ENCODE measurements around the gene ENO2. TPM values are rescaled to one million over a fixed set of nuclear protein-coding genes. Genes with fewer than 3 reads are reported as not detected.

The ENO2 gene
- total RNA-seq, 1 donor from 2014 or later: 29.6 TPM

- DNase-seq (ENCODE audit: low spot score): no peak
Measured at GRCh38 chr12:6912164-6912935, 2.0 kb upstream of the ENO2 start.

- DNase-seq (ENCODE audit: low spot score): no peak
Measured at GRCh38 chr12:6914947-6915788, 788 bp downstream of the ENO2 start.

DNA sequence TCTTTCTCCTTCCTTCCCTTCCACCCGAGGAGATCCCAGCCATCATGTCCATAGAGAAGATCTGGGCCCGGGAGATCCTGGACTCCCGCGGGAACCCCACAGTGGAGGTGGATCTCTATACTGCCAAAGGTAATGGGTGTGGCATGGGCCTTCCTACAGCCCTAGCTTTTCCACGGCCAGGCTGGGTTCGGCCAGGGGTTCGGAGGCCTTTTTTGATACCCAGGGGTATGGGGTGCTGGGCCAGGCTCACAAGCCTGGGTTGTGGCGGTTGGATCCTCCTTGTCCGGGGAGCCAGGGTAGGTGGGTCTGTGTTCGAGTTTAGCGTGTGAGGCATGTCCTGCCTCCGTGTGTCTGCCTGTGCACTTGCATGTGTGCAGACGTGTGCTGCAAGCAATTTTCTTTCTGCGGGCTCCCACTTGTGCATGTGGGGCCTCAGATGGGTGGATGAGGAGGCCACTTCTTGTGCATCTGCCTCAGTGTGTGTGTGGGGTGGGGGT lies 1.5 kb downstream of the ENO2 start:
- no peak for DNase-seq (ENCODE audit: low spot score)

DNA sequence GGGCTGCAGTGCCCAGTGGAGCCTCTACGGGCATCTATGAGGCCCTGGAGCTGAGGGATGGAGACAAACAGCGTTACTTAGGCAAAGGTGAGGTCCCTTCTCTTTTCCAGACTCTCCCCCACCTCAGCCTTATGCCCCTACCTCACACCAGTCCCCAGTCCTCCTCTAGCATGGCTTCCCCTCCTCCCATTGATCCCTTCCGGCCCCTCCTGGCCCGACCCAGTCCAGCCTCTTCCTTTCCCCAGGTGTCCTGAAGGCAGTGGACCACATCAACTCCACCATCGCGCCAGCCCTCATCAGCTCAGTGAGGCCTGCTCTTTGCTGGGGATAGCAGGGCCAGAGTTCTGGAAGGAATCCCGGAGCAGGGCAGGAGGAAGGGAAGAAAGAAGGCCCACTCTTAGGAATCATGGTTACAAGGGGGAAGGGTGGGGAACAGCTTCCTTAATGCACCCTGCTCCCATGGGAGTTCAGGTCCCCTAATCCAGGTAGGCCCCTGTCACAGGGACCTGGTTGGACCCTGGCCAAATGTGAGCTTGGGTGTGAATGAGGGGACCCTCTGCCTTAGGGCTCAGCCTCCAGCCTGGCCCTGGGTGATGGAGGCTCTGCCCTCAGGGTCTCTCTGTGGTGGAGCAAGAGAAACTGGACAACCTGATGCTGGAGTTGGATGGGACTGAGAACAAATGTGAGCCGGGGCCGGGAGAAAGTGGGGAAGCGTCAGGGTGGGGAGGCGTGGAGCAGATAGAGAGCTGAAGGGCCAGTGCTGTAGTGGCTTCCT lies 2.2 kb downstream of the ENO2 start:
- DNase-seq (ENCODE audit: low spot score): no peak

GRCh38 chr12:6917491-6918231 lies 3.3 kb downstream of the ENO2 start:
- no peak for DNase-seq (ENCODE audit: low spot score)

DNA sequence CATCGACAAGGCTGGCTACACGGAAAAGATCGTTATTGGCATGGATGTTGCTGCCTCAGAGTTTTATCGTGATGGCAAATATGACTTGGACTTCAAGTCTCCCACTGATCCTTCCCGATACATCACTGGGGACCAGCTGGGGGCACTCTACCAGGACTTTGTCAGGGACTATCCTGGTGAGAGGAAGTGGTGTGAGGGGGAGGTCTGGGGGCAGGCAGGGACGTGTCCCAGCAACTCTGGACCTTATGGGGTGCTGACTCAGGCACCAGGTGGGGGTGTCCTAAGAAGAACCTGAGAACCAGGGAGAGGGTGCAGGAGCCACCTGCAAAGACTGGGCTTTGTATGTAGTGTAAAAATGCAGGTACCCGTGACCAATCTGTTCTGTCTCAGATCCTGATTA lies 5.2 kb downstream of the ENO2 start:
- no peak for DNase-seq (ENCODE audit: low spot score)

DNA sequence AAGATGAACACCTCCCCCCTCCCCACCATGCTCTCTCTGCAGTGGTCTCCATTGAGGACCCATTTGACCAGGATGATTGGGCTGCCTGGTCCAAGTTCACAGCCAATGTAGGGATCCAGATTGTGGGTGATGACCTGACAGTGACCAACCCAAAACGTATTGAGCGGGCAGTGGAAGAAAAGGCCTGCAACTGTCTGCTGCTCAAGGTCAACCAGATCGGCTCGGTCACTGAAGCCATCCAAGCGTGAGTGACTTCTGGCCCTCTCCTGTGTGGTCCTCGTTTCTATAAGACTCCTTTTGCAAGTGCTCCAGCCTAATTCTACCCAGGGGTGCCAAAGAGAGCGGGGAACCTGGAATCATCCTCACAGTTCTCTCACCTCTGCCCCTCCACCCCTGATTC lies 7.2 kb downstream of the ENO2 start:
- no peak for DNase-seq (ENCODE audit: low spot score)

GRCh38 chr12:6921996-6922946 lies 7.9 kb downstream of the ENO2 start:
- DNase-seq (ENCODE audit: low spot score): no peak

GRCh38 chr12:6923003-6923732 lies 8.8 kb downstream of the ENO2 start:
- DNase-seq (ENCODE audit: low spot score): no peak

- DNase-seq (ENCODE audit: low spot score): no peak
Measured at GRCh38 chr12:6923851-6924250, 9.5 kb downstream of the ENO2 start.

DNA sequence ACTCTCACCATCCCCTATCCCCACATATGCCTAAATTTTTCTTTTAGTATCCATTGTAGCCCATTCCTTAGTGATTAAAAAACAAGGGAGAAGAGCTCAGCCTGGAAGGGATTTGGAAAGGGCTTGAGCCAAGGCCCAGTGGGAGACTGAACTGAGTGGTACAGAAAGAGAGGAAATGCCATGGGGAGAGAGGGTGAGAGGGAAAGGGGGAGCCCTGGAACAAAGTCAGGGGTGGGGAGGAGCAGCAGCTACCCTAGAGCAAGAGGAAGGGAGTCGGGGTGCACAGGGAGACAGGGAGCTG lies 10.8 kb downstream of the ENO2 start:
- no peak for DNase-seq (ENCODE audit: low spot score)

GRCh38 chr12:6925540-6926279 lies 11.3 kb downstream of the ENO2 start:
- peak; percentile 75 for DNase-seq (ENCODE audit: low spot score)

- DNase-seq (ENCODE audit: low spot score): peak; percentile 90
Measured at GRCh38 chr12:6927379-6928021, 13.1 kb downstream of the ENO2 start, which contains the start of gene ATN1. Gene ATN1 (plus strand): TSS chr12:6927959. CDS start chr12:6934002, 6,043 bp downstream.

- DNase-seq (ENCODE audit: low spot score): no peak
Measured at GRCh38 chr12:6928022-6928702, 13.8 kb downstream of the ENO2 start.

DNA sequence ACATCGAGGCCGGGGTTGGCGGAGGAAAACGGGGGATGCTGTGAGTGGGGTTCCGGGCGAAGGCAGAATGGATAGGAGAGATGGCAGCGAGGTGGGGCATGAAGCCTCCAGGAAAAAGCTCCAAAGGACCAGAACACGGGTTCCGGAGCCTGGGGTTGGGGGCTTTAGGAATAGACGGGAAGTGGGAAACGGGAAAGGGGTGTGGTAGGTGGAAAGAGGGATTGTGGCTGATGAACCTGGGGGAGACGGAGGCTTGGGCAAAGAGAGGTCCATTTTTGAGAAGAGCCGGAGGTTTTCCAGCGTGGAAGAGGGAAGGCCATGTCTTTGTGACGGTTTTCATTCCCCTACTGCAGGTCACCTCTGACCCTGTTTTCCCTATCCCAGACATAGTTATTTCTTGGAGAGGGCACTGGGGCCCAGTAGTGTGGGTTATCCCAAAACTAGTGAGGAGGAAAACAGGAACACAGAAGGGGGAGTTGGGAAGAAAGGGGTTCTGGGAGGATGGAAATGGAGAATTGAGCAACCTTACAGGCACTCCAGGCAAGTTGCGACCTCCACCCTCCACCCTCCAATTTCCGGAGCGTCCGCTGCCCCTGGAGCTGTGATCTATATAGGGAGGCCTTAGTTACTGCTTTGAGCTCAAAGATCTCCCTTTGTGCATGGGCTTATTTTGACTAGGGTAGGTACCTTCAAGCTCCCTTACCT lies 14.5 kb downstream of the ENO2 start:
- no peak for DNase-seq (ENCODE audit: low spot score)

GRCh38 chr12:6929466-6930452 lies 15.4 kb downstream of the ENO2 start:
- no peak for DNase-seq (ENCODE audit: low spot score)
